Islet precursor cell (in vitro differentiated cells): ENCODE results near the gene INO80C.
A peak's percentile ranks its signal among the peaks of the same experiment; 100 is the strongest.
"Not testable (repeated sequence)": the region's sequence is repeated elsewhere in the genome, so short reads cannot be mapped to it uniquely, and the experiment has no call there.

ENCODE experiments used
- DNase-seq: peaks from one replicate; pipeline ENCODE4 v3.0.0-alpha.2; 2018

Gene INO80C

GRCh38 chr18:35512761-35513160 is 15.0 kb upstream of the INO80C start:
- DNase-seq = no peak

DNA sequence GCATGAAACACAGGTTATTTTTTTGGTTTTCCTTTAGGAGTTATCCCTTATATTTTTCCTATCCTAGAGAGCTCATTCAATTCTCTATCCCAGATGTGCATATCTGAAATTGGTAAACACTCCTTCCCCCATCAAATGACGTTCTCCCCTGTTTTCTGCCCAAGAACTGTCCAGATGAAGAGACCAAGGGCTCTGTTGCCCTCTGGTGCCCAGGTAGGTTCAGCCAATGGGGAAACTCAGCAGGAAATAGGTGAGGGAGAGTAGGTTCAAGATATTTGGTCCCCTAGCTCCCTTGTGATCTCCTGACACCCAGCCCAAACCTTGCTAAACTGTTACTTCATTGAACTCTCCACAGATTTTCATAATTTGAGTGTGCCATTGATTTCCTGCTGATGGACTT is 14.1 kb upstream of the INO80C start:
- DNase-seq = no peak

DNA sequence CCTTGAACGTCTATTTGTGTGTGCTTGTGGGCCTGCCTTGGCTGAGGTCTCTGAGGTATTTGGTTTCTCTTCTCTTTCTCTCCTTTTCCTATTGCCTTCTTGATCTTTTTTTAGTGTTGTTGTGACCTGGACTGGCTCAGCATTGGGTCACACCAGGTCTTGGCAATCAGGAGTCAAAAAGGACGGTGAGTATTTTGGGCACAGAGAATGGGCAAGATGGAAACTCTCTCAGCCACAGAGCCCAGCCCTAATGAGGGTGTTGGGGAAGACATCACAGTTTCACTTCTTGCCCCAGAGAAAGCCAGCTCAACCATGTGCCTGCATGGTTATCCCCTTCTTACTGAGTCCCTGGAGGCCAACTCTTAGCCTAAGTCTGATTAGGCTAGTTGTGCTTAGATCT is 13.7 kb upstream of the INO80C start:
- DNase-seq = no peak

GRCh38 chr18:35510076-35510651 is 12.4 kb upstream of the INO80C start:
- DNase-seq = no peak

DNA sequence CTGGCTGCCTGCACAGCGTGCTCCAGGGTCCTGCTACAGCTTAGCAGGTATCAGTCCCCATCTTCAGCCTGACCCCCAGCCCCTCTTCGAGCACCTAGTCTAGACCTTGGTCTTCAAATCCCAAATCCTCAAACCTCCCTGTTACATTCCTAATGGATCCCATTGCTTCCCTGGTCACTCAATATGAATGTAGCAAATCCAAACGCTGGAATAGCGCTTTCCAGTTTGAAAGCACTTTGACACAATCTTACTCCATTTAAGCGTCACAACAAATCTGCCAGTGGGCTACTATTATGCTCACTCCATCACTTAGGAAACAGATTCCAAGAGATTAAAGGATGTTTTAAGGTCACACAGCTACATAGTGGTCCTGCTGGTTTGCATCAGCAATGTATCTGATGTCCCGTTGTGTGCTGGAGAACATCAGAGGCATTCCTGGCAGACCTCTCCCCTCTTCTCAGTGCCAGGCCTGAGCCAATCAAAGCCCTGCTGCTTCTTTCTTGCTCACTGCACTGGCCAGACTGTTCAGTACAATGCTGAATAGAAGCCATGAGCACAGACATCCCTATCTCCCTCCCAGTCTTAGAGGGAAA is 11.1 kb upstream of the INO80C start:
- DNase-seq = peak; percentile 82

- DNase-seq = no peak
Observed at GRCh38 chr18:35508030-35508429, 10.3 kb upstream of the INO80C start.

DNA sequence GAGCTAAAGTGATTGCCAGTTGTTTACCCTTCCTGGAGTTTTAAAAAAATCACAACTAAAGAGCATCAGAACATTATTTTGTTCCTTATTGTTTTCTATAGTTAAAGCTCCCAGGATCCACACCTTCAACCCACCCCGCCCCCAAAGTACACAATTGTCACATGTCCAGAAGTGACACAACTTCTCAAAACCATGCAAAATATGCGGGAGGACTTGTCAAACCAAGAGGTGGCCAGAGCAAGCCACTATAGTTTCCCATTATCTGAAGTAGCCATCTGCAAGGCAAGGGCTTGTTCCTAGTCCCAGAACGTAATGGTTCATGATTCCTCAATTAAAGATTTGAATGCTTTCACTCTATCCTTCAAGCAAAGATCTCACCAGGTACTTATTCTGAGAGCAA is 9.9 kb upstream of the INO80C start:
- no peak for DNase-seq

GRCh38 chr18:35507192-35507591 is 9.4 kb upstream of the INO80C start:
- DNase-seq = no peak

DNA sequence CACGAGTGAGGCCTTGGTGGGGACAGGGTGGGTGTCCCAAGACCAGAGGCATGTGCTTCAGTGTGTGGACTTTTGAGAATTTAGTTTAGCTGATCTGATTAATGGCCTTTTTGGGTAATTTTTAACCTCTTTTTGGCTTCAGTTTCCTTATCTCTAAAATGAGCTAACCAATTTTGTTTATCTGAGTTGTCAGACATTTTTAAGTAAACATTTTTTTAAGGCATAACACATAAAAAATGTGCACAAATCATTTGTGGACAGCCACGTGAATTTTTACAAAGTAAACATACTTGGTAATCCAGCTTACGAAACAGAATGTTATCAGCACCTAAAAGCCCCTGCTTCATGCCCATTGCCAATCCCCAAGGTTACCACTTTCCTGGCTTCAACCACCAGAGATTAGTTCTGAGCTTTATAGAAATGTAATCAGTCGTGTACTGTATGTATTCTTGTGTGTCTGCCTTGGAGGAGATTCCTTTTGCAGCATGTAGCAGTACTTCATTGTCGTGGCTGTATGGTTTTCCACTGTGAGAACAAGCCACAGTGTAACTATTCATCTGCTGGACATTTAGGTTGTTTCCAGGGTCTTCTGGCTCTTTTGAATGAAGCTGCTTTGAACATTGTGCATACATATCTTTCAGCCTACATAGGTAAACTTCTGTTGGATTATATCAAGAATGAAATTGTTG is 8.4 kb upstream of the INO80C start:
- DNase-seq = no peak

GRCh38 chr18:35504996-35505395 is 7.2 kb upstream of the INO80C start:
- no peak for DNase-seq

- no peak for DNase-seq
Observed at GRCh38 chr18:35502052-35502451, 4.3 kb upstream of the INO80C start.

- no peak for DNase-seq
Observed at GRCh38 chr18:35501369-35501768, 3.6 kb upstream of the INO80C start.

DNA sequence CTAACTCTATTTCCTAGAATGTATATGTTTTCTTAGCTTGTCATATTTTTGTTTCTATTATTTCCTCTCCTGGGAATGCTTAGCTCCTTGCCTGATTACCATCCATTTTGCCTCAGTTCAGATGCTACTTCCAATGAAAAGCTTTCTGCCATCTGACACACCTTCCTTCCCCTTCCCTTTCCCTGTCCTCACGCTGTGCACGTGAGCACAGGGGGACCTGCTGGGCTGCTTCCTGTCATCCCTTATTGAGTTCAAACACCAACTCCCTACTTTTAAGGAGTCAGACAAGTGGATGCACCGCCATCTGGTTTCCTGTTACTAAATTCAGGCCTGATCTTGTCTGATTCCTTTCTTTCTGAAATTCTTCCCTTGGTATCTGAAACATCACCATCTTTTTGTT is 2.4 kb upstream of the INO80C start:
- no peak for DNase-seq

DNA sequence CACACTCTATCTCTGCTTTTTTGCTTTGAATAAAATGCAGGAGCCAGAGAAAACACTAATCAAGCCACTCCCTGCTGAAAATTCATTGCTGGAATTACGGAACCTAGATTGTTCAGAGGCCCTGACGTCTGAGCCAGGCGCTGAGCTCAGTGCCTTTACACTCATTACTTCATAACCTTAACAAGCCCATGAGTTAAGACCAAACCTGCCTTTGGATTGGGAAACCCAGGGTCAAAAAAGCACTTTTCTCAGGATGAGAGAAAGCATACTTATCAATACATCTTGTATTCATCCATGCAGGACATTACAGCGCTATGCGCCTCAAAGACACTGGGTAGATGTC is 762 bp downstream of the INO80C start:
- no peak for DNase-seq

DNA sequence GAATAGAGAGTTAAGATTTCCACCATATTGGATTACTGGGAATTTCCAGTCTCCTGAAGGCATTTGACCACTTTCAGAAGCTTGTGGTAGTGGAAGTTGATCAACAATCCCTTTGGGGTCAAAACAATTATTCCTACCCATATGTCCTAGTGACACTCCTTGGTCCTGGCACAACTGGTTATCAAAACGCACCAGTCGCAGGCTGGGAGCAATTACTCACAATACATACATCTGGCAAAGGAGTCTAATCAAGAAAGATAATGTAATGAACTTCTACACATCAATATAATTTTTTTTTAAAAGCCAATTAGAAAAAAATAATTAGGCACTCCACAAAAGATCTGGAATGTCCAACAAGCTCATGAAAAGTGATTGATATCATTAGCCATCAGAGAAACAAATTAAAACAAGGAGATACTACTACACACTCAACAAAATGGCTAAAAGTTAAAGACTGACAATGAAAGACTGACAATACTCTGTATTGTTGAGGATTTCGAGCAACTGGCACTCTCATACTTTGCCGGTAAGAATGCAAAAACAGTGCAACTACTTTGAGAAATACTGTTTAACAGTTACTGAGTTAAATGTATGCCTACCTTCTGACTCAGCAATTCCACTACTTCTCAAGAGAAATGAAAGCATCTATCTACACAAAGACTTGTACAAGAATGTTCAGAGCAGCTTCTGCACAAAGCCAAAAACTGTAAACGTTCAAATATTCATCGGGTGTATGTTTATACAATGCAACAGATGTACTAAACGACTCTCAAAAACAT is 2.0 kb downstream of the INO80C start:
- no peak for DNase-seq

- DNase-seq = no peak
Observed at GRCh38 chr18:35494251-35495220, 3.2 kb downstream of the INO80C start.

DNA sequence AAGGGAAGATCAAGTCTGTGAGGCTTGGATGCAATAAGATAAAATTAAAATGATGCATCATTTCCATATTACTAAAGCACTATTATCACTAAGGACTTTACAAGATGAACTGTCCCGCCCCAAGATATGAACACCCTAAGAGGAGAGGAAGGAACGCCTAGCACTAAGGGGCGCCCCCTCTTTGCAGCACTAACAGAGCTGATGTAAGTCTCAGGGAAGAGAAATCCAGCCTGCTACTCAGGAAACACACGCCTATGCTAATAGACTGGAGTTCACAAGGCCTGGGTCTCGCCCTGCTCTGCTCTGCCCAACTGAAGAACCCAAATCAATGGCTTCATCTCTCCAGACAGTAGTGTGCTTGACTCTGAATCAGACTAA is 6.1 kb downstream of the INO80C start:
- peak; percentile 80 for DNase-seq

DNA sequence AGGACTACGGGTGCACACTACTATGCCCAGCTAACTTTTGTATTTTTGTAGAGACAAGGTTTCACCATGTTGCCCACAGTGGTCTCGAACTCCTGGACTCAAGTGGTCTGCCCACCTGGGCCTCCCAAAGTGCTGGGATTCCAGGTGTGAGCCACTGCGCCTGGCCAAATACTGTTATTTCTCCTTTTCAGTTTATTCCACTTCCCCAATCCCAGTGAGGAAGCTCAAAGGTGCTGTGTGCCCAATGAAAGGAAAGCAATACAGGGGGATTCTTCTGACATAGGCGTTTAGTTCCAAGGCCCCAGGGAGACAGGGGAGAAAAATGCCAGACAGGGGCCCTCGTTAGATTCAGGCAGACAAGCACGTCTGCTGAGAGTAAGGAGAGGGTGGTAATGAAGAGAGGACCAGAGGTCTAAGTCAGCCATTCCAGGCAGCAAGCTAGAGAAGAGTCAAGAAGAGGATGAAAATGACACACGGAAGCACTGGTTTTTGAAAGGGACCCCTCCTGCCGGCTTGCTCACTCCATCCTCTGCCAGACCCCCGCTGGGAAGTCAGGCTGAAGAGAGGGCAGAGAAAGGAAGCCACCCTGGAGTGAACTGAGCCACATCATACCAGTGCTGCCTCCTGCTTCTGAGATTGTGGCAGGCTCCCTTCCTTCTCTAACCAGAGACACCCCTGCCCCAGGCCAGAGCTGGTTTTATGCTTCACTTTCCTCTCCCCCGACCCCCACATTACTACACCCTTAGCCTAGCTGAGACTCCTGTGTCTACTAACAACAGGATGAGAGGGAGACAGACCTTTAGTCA is 6.7 kb downstream of the INO80C start:
- DNase-seq = peak; percentile 70

GRCh38 chr18:35489913-35490490 is 7.8 kb downstream of the INO80C start:
- no peak for DNase-seq

DNA sequence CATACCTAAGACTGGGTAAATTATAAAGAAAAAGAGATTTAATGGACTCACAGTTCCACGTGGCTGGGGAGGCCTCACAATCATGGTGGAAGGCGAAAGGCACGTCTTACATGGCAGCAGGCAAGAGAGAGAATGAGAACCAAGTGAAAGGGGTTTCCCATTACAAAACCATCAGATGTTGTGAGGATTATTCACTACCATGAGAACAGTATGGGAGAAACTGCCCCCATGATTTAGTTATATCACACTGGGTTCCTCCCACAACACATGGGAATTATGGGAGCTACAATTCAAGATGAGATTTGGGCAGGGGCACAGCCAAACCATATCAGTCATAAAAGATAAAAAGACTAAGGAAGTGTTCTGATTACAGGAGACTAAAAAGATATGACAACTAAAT is 8.5 kb downstream of the INO80C start:
- not testable (repeated sequence) for DNase-seq

GRCh38 chr18:35488396-35488795 is 9.4 kb downstream of the INO80C start:
- peak; percentile 49 for DNase-seq

GRCh38 chr18:35487525-35487924 is 10.2 kb downstream of the INO80C start:
- DNase-seq = peak; percentile 14
